Measurements from ENCODE around the gene THSD7B. TPM values are rescaled to one million over a fixed set of nuclear protein-coding genes. Genes with fewer than 3 reads are reported as not detected.

Gene THSD7B
- polyA plus RNA-seq, 1 experiment, result not detected

GRCh38 chr2:136919682-136920081, 154.3 kb downstream of the THSD7B start:
- DNase-seq (ENCODE audit: low read depth, low spot score), result no peak
- Histone ChIP-seq H3K9me3 (ENCODE audit: control insufficient read depth, insufficient read depth, low read length) (peaks cover 18% of the 10 kb centered on the region), H3K27me3 (ENCODE audit: control insufficient read depth, insufficient read depth, low read length) (no peaks in the 10 kb centered on the region), H3K27ac (ENCODE audit: low read depth, low read length) (no peak overlapping the region), H3K4me3 (ENCODE audit: low read depth, low read length) (no peak overlapping the region)
- POLR2A ChIA-PET, result no interaction called here
- CTCF ChIA-PET, result no interaction called here
- TF ChIP-seq CTCF (IDR thresholded peaks at IDR 0.05; ENCODE audit: low read depth, low read length), result no peak

GRCh38 chr2:136920652-136921333, 155.4 kb downstream of the THSD7B start:
- ChIA-PET POLR2A (no interaction called here), CTCF (no interaction called here)
- no peak for DNase-seq (ENCODE audit: low read depth, low spot score)
- TF ChIP-seq CTCF (IDR thresholded peaks at IDR 0.05; ENCODE audit: low read depth, low read length), result no peak
- Histone ChIP-seq H3K9me3 (ENCODE audit: control insufficient read depth, insufficient read depth, low read length) (peaks cover 18% of the 10 kb centered on the region), H3K27me3 (ENCODE audit: control insufficient read depth, insufficient read depth, low read length) (no peaks in the 10 kb centered on the region), H3K27ac (ENCODE audit: low read depth, low read length) (no peak overlapping the region), H3K4me3 (ENCODE audit: low read depth, low read length) (no peak overlapping the region)

- Histone ChIP-seq H3K27ac (ENCODE audit: low read depth, low read length) (no peak overlapping the region), H3K9me3 (ENCODE audit: control insufficient read depth, insufficient read depth, low read length) (no peaks in the 10 kb centered on the region), H3K27me3 (ENCODE audit: control insufficient read depth, insufficient read depth, low read length) (no peaks in the 10 kb centered on the region), H3K4me3 (ENCODE audit: low read depth, low read length) (no peak overlapping the region)
- DNase-seq (ENCODE audit: low read depth, low spot score), result no peak
- no peak for TF ChIP-seq CTCF (IDR thresholded peaks at IDR 0.05; ENCODE audit: low read depth, low read length)
- ChIA-PET POLR2A (no interaction called here), CTCF (no interaction called here)
Observed at GRCh38 chr2:136927156-136927555, 161.8 kb downstream of the THSD7B start.

GRCh38 chr2:136929531-136929930, 164.2 kb downstream of the THSD7B start:
- DNase-seq (ENCODE audit: low read depth, low spot score), result no peak
- no peak overlapping the region for H3K4me3 ChIP-seq (ENCODE audit: low read depth, low read length)
- no peak for TF ChIP-seq CTCF (IDR thresholded peaks at IDR 0.05; ENCODE audit: low read depth, low read length)
- CTCF ChIA-PET, result no interaction called here
- H3K9me3 ChIP-seq (ENCODE audit: control insufficient read depth, insufficient read depth, low read length), result 0 out of 2 replicates have a peak, but pooled peaks cover 4% of the 10 kb centered on the region
- POLR2A ChIA-PET, result no interaction called here
- H3K27ac ChIP-seq (ENCODE audit: low read depth, low read length), result no peak overlapping the region
- no peaks in the 10 kb centered on the region for H3K27me3 ChIP-seq (ENCODE audit: control insufficient read depth, insufficient read depth, low read length)

GRCh38 chr2:136932700-136933099, 167.4 kb downstream of the THSD7B start:
- no peak overlapping the region for H3K4me3 ChIP-seq (ENCODE audit: low read depth, low read length)
- TF ChIP-seq CTCF (IDR thresholded peaks at IDR 0.05; ENCODE audit: low read depth, low read length), result no peak
- ChIA-PET POLR2A (no interaction called here), CTCF (no interaction called here)
- H3K9me3 ChIP-seq (ENCODE audit: control insufficient read depth, insufficient read depth, low read length), result 0 out of 2 replicates have a peak, but pooled peaks cover 4% of the 10 kb centered on the region
- no peak for DNase-seq (ENCODE audit: low read depth, low spot score)
- H3K27me3 ChIP-seq (ENCODE audit: control insufficient read depth, insufficient read depth, low read length), result no peaks in the 10 kb centered on the region
- H3K27ac ChIP-seq (ENCODE audit: low read depth, low read length), result no peak overlapping the region

Data from AG04450 (cell line).